HG02852 (cell line): ENCODE data around the gene HAGHL.

ENCODE experiments used
- ATAC-seq: cut with Tn5 transposase; IDR thresholded peaks from one replicate; pipeline ENCODE4 v1.9.1; 2021; ENCODE audit warnings: mild to moderate bottlenecking, moderate library complexity; ENCODE audit not compliant: unreplicated experiment

The HAGHL gene, protein sequence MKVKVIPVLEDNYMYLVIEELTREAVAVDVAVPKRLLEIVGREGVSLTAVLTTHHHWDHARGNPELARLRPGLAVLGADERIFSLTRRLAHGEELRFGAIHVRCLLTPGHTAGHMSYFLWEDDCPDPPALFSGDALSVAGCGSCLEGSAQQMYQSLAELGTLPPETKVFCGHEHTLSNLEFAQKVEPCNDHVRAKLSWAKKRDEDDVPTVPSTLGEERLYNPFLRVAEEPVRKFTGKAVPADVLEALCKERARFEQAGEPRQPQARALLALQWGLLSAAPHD

DNA sequence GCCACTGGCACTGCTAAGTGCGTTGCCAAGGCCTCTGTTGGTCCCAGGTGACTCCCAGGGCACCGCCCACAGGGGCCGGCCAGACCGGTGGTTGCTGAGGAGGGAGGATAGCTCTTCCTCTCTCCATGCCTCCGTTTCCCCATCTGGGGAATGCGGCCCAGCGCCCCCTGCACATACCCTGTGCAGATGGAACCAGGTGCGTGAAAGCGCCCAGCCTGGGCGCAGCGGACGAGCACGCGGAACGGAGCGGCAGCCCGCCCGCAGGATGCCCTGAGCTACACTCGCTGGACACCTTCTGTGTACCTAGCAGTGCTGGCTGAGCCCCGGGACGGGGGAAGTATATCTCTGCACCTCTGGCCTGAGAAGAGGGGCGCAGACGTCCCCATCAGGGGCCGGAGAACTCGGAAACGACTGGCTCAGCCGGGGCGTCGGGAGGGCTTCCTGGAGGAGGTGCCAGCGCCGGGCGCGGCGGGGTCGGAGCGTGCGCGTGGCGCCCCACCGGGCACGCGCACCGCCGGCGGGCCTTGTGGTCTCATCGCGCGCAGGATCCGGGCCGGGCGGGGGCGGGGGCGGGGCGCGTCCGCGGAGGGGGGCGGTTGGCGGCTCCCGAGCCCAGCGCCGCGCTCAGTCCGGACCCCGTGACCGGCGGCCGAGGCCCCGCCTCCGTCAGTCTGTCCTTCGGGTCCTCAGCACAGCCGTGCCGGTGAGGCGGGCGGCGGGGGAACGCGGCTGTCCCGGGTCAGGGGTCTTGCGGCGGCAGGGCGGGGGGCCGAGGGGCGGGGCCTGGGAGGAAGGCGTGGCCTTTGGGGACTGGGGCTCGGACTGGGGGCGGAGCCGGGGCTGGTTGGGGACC, at the start of gene HAGHL, which contains the start of gene CCDC78:
TSS of gene HAGHL (plus strand) at position 669 of the 853 bp plus-strand sequence. CDS start 404 bp downstream, outside the sequence.
TSS of gene CCDC78 (minus strand) at position 6 of the 853 bp plus-strand sequence. CDS start 76 bp downstream, outside the sequence.
- ATAC-seq, result no peak

DNA sequence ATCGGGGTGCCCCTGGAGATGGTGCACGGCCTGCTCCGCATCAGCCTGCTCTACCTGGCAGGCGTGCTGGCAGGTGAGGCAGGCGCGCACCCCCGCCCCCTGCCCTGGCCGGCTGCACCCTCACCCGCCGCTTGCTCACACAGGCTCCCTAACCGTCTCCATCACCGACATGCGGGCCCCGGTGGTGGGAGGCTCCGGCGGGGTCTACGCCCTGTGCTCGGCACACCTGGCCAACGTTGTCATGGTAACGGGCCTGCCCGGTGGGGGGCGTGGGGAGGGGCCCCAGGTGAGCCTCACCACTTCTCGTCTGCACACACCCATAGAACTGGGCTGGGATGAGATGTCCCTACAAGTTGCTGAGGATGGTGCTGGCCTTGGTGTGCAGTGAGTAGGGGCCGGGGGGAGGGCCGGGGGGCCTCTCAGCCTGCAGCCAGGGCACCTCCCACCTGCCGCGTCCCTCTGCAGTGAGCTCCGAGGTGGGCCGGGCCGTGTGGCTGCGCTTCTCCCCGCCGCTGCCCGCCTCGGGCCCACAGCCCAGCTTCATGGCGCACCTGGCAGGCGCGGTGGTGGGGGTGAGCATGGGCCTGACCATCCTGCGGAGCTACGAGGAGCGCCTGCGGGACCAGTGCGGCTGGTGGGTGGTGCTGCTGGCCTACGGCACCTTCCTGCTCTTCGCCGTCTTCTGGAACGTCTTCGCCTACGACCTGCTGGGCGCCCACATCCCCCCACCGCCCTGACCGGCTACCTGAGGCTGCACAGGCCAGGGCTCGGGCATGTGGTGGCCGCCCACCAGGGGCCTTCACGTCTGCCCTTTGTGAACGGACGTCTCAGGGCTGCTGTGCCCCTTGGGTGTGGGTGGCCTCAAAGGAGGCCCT, 49.4 kb upstream of the HAGHL start:
- no peak for ATAC-seq

DNA sequence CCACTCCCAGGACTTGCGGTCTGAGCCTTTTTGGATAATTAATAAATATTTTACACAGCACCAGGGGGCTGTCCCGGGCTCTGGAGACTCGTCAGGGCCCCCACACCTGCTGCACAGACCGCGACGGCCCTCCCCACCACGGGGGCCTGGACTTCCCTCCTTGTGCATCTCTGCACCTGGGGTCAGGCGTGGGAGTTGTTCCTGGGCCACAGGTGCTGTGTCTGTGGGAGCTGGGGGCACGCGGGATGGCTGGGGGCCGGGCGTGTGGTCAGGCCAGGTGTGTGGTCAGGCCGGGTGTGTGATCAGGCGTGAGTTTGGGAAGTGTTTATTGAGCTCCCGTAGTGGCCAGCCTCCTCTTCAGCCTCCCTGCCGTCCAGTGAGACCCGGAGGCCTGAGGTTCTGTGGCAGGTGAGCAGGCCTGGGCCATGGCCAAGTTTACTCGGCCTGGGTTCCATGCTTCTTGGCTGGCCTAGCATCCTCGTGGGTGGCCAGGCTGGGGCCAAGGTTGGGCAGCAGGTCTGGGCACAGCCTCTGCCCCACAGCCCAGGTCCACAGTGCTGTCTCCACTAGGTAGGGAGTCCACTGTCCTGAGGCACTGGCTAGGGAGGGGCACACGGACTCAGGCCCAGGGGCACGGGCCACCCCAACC, 48.6 kb upstream of the HAGHL start:
- no peak for ATAC-seq

DNA sequence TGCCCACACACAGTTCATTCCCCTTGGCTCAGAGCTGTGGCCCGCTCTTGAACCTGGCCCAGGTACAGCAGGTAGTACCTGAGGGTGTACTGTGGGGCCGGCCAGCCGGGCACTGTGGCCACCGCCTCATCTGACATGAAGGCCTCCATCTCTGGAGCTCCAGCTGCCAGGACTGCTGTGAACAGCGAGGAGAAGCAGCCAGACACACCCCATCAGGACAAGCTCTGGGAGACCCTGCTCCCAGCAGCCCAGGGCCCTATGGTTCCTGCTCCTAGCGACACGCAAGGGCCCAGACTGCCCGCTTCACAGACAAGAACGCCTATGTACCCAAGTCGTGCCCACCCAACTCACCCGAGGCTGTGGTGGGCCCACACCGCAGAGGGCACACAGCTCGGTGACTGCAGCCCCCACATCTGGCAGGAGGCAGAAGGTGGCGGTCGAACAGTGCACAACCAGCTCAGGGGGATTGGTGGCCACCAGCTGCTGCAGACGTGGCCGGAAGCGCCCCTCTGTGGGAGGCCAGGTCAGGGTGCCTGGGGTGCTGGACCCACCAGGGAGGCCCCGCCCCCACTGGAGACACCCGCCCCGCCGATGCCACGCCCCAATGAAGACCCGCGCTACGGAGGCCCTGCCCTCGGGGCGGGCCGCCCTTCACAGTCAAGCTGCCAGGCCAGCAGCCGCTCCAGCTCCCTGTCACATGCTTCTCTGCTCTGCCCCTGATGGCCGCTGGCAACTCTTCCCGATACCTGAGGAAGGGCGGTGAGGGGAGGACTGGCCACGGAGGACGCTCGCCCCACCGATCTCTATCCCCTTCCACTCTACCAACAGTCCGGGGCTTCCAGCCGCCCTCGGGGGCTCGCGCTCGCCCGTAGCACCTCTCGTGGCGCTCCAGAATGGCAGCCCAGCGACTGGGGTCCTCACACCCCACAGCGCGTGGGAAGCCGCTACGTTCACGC, 47.8 kb upstream of the HAGHL start:
- no peak for ATAC-seq

DNA sequence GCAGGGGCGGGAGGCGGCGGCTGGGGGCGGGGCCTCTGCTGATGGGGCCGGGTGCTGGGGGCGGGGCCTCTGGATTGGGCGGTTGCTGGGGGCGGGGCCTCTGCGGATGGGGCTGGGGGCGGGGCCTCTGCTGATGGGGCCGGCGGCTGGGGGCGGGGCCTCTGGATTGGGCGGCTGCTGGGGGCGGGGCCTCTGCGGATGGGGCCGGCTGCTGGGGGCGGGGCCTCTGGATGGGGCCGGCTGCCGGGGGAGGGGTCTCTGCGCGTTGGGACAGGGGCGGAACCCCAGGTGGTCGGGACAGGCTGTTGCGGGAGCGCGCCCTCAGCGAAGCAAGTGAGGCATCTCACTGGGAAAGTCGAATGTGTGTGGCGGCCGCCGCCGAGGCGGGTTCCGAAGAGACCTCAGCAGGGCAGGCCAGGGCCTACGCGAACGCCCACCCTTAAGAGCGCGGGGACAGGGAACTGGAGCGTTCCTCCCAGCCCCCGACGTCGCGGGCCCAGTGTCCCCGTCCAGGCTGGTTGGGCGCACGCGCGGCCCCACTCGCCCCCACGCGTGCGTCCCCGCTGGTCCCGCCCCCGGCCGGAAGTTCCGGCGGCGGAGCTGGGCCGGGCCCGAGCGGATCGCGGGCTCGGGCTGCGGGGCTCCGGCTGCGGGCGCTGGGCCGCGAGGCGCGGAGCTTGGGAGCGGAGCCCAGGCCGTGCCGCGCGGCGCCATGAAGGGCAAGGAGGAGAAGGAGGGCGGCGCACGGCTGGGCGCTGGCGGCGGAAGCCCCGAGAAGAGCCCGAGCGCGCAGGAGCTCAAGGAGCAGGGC, 46.9 kb upstream of the HAGHL start, which contains the start of gene STUB1:
TSS of gene STUB1 (plus strand) at position 597 of the 811 bp plus-strand sequence. CDS start at position 713, 116 bp downstream.
- peak; percentile 42 for ATAC-seq

DNA sequence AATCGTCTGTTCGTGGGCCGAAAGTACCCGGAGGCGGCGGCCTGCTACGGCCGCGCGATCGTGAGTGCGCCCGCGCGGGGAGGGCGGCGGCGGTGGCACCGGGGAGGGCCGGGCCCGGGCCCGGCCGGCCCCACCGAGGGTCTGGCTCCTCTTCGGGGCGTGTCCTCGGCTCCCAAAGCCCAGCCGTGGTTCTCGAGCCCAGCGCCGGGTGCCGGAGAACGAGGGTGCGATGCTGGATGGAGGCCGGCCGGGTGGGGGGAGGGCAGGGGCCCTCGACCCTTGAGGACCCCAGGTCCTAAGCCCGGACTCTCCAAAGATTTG, 46.3 kb upstream of the HAGHL start:
- ATAC-seq, result no peak

DNA sequence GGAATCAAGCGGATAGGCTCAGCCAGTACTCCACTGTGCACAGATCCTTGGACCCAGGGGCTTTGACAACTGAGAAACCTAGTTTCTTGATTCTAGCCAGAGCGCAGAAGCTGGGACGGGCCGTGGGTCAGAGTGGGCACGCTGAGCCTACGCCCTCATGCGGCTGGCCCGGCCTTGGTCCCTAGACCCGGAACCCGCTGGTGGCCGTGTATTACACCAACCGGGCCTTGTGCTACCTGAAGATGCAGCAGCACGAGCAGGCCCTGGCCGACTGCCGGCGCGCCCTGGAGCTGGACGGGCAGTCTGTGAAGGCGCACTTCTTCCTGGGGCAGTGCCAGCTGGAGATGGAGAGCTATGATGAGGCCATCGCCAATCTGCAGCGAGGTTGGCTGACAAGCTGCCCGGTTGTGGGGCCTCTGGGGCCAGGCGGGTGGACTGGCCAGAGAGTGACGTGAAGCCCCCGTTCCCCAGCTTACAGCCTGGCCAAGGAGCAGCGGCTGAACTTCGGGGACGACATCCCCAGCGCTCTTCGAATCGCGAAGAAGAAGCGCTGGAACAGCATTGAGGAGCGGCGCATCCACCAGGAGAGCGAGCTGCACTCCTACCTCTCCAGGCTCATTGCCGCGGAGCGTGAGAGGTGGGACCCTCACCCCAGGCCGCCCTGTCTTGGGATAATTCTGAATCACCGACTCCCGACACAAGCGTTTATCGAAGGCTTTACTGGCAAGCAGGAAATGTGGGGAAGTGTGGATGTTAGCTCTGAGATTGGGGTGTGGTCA, 45.8 kb upstream of the HAGHL start:
- ATAC-seq, result no peak

DNA sequence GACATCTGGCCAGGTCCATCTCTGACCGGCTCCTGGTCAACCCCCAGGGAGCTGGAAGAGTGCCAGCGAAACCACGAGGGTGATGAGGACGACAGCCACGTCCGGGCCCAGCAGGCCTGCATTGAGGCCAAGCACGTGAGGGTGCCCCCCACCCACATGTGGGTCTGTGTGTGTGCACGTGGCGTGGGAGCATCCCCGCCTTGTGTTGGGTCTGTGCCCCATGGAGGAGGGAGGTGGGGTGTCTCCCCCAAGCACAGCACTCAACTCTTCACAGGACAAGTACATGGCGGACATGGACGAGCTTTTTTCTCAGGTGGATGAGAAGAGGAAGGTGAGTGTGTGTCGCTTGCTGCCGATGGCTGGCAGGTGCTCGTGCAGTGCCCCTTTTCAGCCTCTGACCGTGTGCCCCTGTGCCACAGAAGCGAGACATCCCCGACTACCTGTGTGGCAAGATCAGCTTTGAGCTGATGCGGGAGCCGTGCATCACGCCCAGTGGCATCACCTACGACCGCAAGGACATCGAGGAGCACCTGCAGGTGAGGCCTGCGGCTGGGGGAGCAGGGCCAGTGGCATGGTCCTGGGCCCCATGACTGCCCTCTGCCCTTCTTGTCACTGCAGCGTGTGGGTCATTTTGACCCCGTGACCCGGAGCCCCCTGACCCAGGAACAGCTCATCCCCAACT, 45.0 kb upstream of the HAGHL start:
- no peak for ATAC-seq

DNA sequence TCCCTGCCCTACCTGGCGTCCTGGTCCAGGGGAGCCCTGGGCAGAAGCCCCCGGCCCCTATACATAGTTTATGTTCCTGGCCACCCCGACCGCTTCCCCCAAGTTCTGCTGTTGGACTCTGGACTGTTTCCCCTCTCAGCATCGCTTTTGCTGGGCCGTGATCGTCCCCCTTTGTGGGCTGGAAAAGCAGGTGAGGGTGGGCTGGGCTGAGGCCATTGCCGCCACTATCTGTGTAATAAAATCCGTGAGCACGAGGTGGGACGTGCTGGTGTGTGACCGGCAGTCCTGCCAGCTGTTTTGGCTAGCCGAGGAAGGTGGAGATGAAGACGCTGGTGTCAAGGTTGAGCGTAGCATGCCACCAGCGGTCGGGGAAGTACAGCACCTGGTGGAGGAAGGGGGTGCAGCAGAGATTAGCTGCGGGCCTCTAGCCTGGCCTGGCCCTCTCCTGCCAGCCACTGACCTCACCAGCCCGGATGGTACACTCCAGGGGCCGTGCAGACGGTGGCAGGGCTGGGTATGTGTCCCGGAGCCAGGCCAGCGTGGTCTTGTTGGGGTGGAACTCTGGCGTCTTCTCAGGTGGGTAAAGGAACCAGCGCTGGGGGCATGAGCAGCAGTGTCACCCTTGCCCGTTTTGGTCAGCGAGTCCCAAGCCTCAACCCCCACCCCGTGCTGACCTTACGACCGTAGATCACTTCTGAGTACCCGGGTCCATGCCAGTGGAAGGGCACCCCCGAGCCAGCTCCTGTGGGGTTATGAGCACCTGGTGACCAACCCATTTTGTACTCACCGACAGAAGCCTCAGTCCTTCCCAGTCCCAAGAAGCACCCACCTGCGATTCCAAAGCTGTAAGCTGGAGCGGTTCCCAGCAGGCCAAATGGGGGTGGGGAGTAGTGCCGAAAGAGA, 44.2 kb upstream of the HAGHL start:
- ATAC-seq, result no peak

DNA sequence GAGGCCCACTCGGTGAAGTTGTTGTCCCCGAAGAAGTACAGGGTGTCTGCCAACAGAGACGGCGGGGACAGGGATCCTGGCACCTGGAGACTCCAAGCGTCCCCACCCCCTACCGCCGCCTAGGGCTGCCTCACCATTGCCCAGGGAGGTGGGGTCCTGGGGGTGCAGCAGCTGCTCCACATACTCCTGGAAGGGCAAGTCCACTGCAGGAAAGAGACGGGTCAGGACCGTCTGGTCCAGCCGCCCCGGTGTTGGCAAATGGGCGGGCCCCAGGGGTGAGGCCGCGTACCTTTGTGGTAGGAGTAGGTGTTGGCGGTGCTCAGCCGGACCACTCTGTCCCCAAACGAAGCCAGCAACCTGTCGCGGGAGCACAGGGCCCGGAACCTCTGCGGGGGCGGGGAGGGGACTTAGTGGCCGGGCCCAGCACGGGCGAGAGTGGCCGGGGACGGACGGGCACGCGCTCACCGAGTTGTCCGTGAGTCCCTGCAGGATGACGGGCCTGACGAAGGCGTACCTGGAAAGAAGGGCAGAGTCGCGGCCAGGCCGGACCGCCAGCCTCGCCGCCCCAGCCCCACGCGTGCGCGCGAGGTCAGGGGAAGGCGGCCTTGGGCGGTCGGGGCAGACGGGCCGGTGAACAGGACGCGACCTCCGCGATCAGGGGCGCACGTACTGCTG, 43.4 kb upstream of the HAGHL start:
- no peak for ATAC-seq

DNA sequence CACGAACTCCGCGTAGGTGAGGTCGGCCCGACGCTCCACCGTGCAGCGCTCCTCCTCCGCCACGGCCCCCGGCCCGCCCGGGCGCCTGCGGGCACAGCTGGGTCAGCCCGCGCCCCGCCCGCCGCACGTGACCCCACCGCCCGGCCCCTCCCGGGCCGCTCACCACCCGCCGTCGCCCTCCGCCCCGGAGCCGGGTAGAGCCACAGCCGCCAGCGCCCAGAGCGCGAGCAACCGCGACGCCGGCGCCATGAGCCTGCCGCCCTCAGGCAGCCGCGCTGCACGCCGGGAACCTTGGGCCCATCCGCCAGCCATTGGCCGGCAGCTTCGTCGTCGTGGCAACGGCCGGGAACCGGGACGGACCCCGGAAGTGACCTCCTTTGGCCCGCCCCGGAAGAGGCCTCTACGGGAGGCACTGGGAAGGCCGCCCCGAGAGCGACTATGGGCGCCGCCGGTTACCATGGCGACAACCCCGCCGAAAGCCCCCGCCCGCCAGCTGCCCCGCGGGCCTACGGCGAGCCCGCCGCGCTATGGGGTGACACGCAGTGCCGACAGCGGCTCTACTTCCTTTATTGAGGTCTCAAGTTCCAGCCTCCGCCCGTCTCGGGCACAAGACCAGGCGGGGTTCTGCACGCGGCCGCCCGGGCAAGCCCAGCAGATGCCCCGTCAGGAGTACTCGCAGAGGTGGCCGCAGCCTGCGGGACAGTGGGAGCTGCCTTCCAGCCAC, 42.7 kb upstream of the HAGHL start, which contains the start of gene JMJD8:
TSS of gene JMJD8 (minus strand) at position 264 of the 724 bp plus-strand sequence. CDS start at position 249, 15 bp downstream.
- ATAC-seq, result peak; percentile 62

DNA sequence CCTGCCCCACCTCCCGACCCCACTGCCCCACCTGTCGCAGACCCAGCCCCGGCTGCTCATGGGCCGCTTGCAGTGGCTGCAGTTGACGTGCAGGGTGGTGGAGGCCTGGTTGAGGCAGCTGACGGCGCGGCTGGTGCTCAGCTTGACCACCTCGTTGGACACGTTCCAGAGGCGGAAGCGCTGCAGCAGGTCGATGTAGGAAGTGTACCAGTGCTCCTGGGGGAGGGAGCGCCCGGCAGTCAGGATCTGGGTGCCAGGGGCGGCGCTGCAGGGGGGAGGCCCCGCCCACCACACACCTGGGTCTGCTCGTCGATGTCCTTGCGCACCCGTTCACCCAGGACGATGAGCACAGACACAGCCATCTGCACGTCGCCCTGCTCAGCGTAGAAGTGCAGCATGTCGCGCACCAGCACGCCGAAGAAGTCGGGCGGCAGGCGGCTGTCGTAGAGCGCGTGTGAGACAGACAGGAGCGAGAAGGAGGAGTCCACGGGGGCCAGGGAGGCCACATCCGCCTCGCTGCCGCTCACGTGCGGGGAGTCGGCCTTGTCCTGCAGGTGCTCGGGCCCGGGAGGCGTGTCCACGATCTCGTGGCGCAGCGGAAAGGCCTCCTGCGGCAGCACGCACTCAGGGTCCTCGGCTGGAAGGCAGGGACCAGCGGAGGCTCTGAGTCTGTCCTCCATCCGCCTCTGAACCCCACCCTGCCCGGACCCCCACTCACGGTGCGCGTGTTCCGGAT, 41.8 kb upstream of the HAGHL start:
- ATAC-seq, result no peak

DNA sequence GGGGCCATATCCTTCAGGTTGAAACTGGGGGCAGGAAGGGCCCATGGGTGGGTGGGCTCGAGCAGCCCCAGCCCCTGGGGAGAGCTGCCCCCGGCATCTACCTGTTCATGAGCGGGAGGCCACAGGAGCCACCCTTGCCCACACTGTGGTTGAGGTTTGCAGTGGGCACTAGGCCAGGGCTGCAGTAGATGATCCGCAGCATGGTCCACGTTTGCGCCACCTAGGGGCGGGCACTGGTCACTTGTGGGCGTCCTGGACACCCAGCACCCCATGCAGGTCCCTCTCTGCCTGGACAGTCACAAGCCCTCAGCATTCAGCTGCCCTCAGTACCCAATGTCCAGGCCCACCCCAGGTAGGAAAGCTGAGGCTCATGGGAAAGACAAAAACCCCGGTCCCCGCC, 40.9 kb upstream of the HAGHL start:
- no peak for ATAC-seq
